Measurements from ENCODE around the gene BSDC1. TPM values are rescaled to one million over a fixed set of nuclear protein-coding genes. Genes with fewer than 3 reads are reported as not detected.

The BSDC1 gene
- 17.3 to 21.5 TPM (median 20.5 TPM) in 5 replicates for total RNA-seq (2022; extraction: Qiagen RNA extraction)

GRCh38 chr1:32394141-32394889 lies at the start of gene BSDC1:
BSDC1 (minus strand) TSS chr1:32394441; CDS start chr1:32394414, 27 bp downstream.

DNA sequence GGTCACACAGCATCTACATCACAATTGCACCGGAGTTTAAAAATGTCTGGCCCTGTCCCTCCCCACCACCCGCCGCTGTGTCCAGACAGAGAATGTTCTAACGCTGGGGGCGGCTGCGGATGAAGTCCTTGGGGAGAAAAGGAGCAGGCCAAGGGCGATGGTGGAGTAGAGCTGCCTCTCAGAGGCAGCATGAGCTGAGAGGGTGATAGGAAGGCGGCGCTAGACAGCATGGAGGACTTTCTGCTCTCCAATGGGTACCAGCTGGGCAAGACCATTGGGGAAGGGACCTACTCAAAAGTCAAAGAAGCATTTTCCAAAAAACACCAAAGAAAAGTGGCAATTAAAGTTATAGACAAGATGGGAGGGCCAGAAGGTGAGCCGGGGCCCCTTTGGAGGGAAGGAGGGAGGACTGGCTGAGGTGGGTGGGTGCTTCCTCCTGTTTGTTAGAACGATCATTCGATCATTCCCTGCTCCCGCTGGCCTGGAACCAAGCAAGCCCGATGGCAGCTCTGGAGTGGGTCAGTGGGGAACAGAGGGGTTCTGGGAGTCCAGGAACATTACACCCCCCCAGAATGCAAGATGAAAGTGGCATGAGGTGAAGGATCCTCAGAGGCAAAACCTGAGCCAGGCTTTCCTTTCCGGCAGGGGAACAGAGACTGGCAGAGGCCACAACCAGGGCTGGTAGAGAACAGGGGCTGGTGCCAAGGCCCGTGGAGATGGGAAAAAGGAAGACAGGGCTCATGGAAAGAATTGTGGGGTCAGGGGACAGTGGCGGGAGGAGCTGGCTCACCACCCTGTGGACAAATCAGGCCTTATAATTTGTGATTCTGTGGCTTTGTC lies 31.5 kb downstream of the BSDC1 start, which contains the start of the genes FAM229A and TSSK3:
TSS of gene FAM229A (minus strand) at position 12 of the 840 bp plus-strand sequence. CDS start 394 bp downstream, outside the sequence.
TSS of gene TSSK3 (plus strand) at position 66 of the 840 bp plus-strand sequence. CDS start at position 229, 163 bp downstream.

GRCh38 chr1:32335790-32336590 lies 58.3 kb downstream of the BSDC1 start, which contains the start of gene MARCKSL1:
MARCKSL1 (minus strand) TSS chr1:32336233; CDS start chr1:32336033, 200 bp downstream.

Other genes starting within 250 kb of the BSDC1 start
- 25.9 to 29.9 TPM (median 26.8 TPM) in 5 replicates for gene TXLNA, start 214.8 kb downstream of the BSDC1 start, total RNA-seq (2022; extraction: Qiagen RNA extraction)
- 1.8 to 2.4 TPM (median 2.0 TPM) in 5 replicates for gene CCDC28B, start 193.8 kb downstream of the BSDC1 start, total RNA-seq (2022; extraction: Qiagen RNA extraction)
- 1.2 to 2.4 TPM (median 1.8 TPM) in 5 replicates for gene IQCC, start 188.8 kb downstream of the BSDC1 start, total RNA-seq (2022; extraction: Qiagen RNA extraction)
- gene DCDC2B, start 185.4 kb downstream of the BSDC1 start, total RNA-seq (2022; extraction: Qiagen RNA extraction) = not detected in 5 replicates
- 8.2 to 9.2 TPM (median 8.7 TPM) in 5 replicates for gene TMEM234, start 172.1 kb downstream of the BSDC1 start, total RNA-seq (2022; extraction: Qiagen RNA extraction)
- gene EIF3I, start 172.0 kb downstream of the BSDC1 start, total RNA-seq (2022; extraction: Qiagen RNA extraction) = 258 to 281 TPM (median 272 TPM) in 5 replicates
- gene FAM167B, start 147.2 kb downstream of the BSDC1 start, total RNA-seq (2022; extraction: Qiagen RNA extraction) = 0.40 to 0.70 TPM (median 0.58 TPM) in 5 replicates
- gene LCK, start 143.2 kb downstream of the BSDC1 start, total RNA-seq (2022; extraction: Qiagen RNA extraction) = not detected in 5 replicates
- 52.5 to 57.3 TPM (median 53.7 TPM) in 5 replicates for gene HDAC1, start 102.4 kb downstream of the BSDC1 start, total RNA-seq (2022; extraction: Qiagen RNA extraction)
- 56.5 to 70.2 TPM (median 68.3 TPM) in 5 replicates for gene MARCKSL1, start 58.2 kb downstream of the BSDC1 start, total RNA-seq (2022; extraction: Qiagen RNA extraction)
- 2.5 to 5.6 TPM (median 4.0 TPM) in 5 replicates for gene FAM229A, start 32.0 kb downstream of the BSDC1 start, total RNA-seq (2022; extraction: Qiagen RNA extraction)
- 0.86 TPM in 1 of 5 replicates, not detected in the others for gene TSSK3, start 31.9 kb downstream of the BSDC1 start, total RNA-seq (2022; extraction: Qiagen RNA extraction)
- gene ZBTB8B, start 70.6 kb upstream of the BSDC1 start, total RNA-seq (2022; extraction: Qiagen RNA extraction) = 0.01 TPM in 1 of 5 replicates, not detected in the others
- gene ZBTB8A, start 145.0 kb upstream of the BSDC1 start, total RNA-seq (2022; extraction: Qiagen RNA extraction) = 3.4 to 4.9 TPM (median 4.0 TPM) in 5 replicates

Measured in A549 treated with Mapracorat at 1 μM for 4 hours (cell line).